ENCODE data around the gene FILIP1L. TPM values are rescaled to one million over a fixed set of nuclear protein-coding genes. Genes with fewer than 3 reads are reported as not detected.

FILIP1L gene
- total and polyA plus RNA-seq, 8 donors: 10.6 to 98.4 (median 57.0) TPM

DNA sequence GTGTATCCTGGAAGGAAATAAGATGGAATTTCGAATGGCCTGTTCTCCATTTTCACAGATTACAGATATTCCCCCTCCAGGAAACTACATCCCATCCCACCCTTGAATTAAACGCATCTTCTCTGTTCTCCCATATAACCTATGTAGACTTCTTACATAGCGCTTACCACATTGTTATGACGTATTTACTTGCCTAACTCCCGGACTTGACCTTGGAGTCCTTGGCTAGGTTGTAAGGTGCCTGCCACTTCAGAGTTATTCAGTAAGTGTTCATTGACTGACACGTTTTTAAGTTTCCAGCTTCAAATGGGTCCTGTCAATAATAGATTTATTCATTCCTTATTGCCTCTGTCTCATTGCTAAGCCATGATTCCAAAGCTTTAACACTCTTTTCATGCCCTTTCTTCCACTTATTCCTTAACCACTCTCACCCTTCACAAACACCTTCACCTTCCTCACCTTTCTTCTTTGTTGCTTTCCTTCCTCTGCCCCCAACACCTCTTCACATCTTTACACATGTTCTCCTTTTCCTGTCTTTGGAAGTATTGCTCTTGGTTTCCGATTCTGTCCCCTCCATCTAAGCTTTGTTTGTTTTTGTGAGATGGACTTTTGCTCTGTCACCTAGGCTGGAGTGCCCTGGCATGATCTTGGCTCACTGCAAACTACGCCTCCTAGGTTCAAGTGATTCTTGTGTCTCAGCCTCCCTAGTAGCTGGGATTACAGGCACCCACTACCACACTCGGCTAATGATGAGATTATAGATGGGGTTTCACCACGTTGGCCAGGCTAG is 158.3 kb downstream of the FILIP1L start:
- H3K36me3 ChIP-seq: no peaks in the 10 kb centered on the region
- no peaks in the 10 kb centered on the region for H3K9me3 ChIP-seq
- TF ChIP-seq, protein P1, sequence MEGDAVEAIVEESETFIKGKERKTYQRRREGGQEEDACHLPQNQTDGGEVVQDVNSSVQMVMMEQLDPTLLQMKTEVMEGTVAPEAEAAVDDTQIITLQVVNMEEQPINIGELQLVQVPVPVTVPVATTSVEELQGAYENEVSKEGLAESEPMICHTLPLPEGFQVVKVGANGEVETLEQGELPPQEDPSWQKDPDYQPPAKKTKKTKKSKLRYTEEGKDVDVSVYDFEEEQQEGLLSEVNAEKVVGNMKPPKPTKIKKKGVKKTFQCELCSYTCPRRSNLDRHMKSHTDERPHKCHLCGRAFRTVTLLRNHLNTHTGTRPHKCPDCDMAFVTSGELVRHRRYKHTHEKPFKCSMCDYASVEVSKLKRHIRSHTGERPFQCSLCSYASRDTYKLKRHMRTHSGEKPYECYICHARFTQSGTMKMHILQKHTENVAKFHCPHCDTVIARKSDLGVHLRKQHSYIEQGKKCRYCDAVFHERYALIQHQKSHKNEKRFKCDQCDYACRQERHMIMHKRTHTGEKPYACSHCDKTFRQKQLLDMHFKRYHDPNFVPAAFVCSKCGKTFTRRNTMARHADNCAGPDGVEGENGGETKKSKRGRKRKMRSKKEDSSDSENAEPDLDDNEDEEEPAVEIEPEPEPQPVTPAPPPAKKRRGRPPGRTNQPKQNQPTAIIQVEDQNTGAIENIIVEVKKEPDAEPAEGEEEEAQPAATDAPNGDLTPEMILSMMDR (IDR thresholded peaks at IDR 0.05): no peak
- TF ChIP-seq POLR2A (IDR thresholded peaks at IDR 0.05) (no peak), EP300 (IDR thresholded peaks at IDR 0.05) (no peak), POLR2AphosphoS5 (IDR thresholded peaks at IDR 0.05) (no peak)
- 70 to 84% (median 74%) methylated on average over 10 of the region's 10 CpGs for WGBS, 5 donors
- intact Hi-C loops (cut with DNase I; ENCODE audit: low total_unique reads): no loop called here
- DNase-seq: no peak
- no peak overlapping the region for H3K4me3 ChIP-seq
- peak overlapping the region in 2 of 5 donors; percentile 55 to 57 for H3K27ac ChIP-seq
- no peaks in the 10 kb centered on the region for H3K27me3 ChIP-seq
- H3K4me1 ChIP-seq: peaks cover 0 to 65% (median 28%) of the 10 kb centered on the region in 4 donors

- Histone ChIP-seq H3K4me1 (peaks cover 0 to 65% (median 24%) of the 10 kb centered on the region in 4 donors), H3K36me3 (no peaks in the 10 kb centered on the region), H3K9me3 (no peaks in the 10 kb centered on the region), H3K27me3 (no peaks in the 10 kb centered on the region), H3K4me3 (no peak overlapping the region), H3K27ac (peak overlapping the region in 2 of 5 donors; percentile 38 to 57)
- intact Hi-C loops (cut with DNase I; ENCODE audit: low total_unique reads): no loop called here
- no peak for TF ChIP-seq POLR2AphosphoS5 (IDR thresholded peaks at IDR 0.05)
- TF ChIP-seq, protein P1 (IDR thresholded peaks at IDR 0.05): no peak
- TF ChIP-seq POLR2A (IDR thresholded peaks at IDR 0.05): no peak
- TF ChIP-seq EP300 (IDR thresholded peaks at IDR 0.05): no peak
- DNase-seq: no peak
- 27 to 54% (median 43%) methylated on average over 4 of the region's 4 CpGs for WGBS, 5 donors
These were observed 159.2 kb downstream of the FILIP1L start for GRCh38 chr3:99954914-99955644.

DNA sequence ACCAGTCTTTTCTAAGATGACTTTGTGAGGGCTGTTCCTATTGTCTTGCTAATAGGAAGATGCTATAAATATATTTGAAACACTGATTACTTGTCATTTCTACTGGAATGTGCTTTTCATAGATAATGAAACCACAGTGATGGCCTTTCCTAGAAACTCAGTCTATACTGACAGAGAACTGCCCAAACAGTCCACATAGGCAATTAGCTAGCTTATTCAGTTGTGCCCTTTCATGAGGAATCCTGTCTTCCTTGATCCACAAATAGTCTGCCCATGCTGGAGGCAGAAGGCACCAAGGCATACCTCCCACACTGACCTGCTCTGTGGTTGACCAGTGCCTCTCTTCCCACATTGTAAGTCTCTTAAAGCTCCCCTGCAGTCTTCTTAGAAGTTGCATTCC is 160.7 kb downstream of the FILIP1L start:
- H3K27me3 ChIP-seq: no peaks in the 10 kb centered on the region
- no peak overlapping the region for H3K4me3 ChIP-seq
- H3K36me3 ChIP-seq: no peaks in the 10 kb centered on the region
- peak overlapping the region in 1 of 5 donors; percentile 16 for H3K27ac ChIP-seq
- TF ChIP-seq POLR2A (IDR thresholded peaks at IDR 0.05): no peak
- no peak for TF ChIP-seq POLR2AphosphoS5 (IDR thresholded peaks at IDR 0.05)
- no peak for TF ChIP-seq EP300 (IDR thresholded peaks at IDR 0.05)
- TF ChIP-seq, protein P1 (IDR thresholded peaks at IDR 0.05): no peak
- no peak for DNase-seq
- intact Hi-C loops (cut with DNase I; ENCODE audit: low total_unique reads): no loop called here
- no peaks in the 10 kb centered on the region for H3K9me3 ChIP-seq
- peaks cover 0 to 75% (median 32%) of the 10 kb centered on the region in 4 donors for H3K4me1 ChIP-seq

DNA sequence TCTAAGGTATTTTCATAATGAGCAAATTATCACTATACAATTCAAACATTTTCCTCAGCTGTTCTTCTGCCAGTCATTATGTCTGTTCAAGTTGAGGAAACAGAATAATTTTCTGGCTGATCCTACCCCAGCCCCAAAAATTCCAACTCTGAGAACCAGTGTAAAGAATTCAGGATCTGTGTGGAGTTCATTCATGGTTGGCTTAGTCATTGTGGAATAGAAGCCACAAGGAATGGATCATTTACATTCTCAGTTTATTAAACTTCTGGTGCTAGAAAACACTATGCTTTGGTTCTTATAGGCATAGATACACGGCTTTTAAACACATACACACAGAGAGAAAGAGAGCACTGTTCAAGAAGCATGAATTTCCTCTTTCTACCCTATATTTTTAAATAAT is 162.0 kb downstream of the FILIP1L start:
- Histone ChIP-seq H3K27ac (peak overlapping the region in 1 of 5 donors; percentile 16), H3K27me3 (no peaks in the 10 kb centered on the region), H3K36me3 (no peaks in the 10 kb centered on the region), H3K4me3 (no peak overlapping the region), H3K4me1 (peaks cover 0 to 75% (median 28%) of the 10 kb centered on the region in 4 donors), H3K9me3 (no peaks in the 10 kb centered on the region)
- no peak for DNase-seq
- intact Hi-C loops (cut with DNase I; ENCODE audit: low total_unique reads): no loop called here
- TF ChIP-seq, protein P1 (IDR thresholded peaks at IDR 0.05): no peak
- no peak for TF ChIP-seq POLR2A (IDR thresholded peaks at IDR 0.05)
- no peak for TF ChIP-seq POLR2AphosphoS5 (IDR thresholded peaks at IDR 0.05)
- TF ChIP-seq EP300 (IDR thresholded peaks at IDR 0.05): no peak
- 42 to 85% (median 61%) methylated on average over 1 of the region's 1 CpG for WGBS, 5 donors

Measured in stomach (tissue), 9 donors.